ENCODE data around the gene VPS13D.

VPS13D gene

DNA sequence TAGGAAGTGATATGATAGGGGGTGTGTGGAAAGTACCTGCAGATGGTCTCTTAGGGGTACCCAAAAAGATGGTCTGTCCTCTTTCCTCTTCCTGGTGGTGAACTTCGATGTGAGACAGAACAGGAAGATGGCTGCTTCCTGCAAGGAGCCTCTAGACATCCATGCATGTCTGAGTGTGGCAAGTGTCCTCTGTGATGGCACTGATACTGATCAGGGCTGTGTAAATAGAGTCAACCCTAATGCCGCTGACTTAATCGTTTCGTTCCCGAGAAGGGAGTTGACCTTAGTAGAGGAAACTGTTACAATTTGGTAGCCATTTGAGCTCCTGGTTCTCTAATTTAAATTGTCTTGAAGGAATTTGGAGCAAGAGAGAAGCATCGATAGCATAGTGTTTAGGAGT is 168.6 kb downstream of the VPS13D start:
- TF ChIP-seq, protein P1, sequence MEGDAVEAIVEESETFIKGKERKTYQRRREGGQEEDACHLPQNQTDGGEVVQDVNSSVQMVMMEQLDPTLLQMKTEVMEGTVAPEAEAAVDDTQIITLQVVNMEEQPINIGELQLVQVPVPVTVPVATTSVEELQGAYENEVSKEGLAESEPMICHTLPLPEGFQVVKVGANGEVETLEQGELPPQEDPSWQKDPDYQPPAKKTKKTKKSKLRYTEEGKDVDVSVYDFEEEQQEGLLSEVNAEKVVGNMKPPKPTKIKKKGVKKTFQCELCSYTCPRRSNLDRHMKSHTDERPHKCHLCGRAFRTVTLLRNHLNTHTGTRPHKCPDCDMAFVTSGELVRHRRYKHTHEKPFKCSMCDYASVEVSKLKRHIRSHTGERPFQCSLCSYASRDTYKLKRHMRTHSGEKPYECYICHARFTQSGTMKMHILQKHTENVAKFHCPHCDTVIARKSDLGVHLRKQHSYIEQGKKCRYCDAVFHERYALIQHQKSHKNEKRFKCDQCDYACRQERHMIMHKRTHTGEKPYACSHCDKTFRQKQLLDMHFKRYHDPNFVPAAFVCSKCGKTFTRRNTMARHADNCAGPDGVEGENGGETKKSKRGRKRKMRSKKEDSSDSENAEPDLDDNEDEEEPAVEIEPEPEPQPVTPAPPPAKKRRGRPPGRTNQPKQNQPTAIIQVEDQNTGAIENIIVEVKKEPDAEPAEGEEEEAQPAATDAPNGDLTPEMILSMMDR (IDR thresholded peaks at IDR 0.05), result no peak
- H3K27me3 ChIP-seq, result no peaks in the 10 kb centered on the region
- no peaks in the 10 kb centered on the region for H3K4me1 ChIP-seq (ENCODE audit: control insufficient read depth in 1 of 2, insufficient read depth in 1 of 2, low read depth in 1 of 2, low read length in 1 of 2)
- H3K36me3 ChIP-seq, result peaks cover 53% of the 10 kb centered on the region
- no peaks in the 10 kb centered on the region for H3K9me3 ChIP-seq
- no peak overlapping the region for H3K4me3 ChIP-seq (ENCODE audit: low read depth in 1 of 2, low read length in 1 of 2)
- H3K27ac ChIP-seq, result no peak overlapping the region

DNA sequence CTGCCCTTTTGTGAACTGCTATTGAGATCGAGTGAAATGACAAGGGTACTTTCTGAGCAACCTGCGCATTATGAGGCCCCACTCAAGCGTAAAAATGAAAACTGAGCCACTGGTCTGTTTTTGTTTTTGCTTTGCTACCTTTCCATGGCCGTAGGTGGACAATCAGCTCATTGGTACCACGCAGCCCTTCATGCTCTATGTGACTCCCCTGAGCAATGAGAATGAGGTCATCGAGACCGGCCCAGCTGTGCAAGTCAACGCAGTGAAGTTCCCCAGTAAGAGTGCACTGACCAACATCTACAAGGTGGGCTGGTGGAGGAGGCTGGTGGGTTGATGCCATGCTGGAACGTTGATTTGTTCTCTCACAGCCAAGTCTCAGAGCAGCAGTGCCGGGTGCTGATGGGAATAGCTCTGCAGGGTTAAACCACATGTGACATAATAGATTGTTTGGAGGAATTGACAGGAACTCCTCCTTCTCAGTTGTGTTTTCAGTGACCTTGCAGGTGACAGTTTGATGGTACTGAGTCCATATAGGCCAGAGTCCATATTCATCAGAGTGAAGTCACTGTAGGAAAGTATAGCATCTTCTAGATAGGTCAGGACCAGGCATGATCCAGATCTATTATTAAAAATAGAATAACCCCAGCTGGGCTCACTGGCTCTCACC is 170.3 kb downstream of the VPS13D start:
- Histone ChIP-seq H3K9me3 (no peaks in the 10 kb centered on the region), H3K36me3 (peaks cover 56% of the 10 kb centered on the region)
- TF ChIP-seq, protein P1 (IDR thresholded peaks at IDR 0.05), result no peak

DNA sequence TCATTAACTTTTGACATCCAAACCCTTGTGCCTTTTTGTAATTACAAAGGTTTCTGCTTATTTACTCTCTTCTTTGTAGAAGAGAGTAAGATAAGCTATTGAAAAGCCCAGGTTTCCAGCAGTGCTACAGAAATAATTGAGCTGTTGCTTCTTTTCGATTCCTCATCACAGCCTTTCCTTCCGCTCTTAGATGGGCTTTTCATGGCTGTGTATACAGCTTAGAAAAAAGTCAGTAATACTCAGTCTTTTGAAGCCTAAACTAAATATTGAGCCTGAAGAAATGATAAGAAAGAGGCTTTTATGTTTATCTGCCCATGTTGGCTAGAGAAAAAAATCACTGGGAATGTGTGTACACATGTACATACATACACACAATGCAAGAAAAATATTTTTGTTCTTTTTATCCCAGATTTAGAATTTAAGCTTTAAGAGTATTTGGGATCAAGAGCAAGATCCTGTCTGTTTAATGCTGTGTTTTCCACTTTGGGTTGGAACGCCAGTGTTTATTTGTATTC is 172.4 kb downstream of the VPS13D start:
- TF ChIP-seq, protein P1 (IDR thresholded peaks at IDR 0.05), result no peak
- H3K4me1 ChIP-seq (ENCODE audit: control insufficient read depth in 1 of 2, insufficient read depth in 1 of 2, low read depth in 1 of 2, low read length in 1 of 2), result no peaks in the 10 kb centered on the region
- peaks cover 65% of the 10 kb centered on the region for H3K36me3 ChIP-seq
- H3K27me3 ChIP-seq, result no peaks in the 10 kb centered on the region
- H3K27ac ChIP-seq, result no peak overlapping the region
- H3K9me3 ChIP-seq, result no peaks in the 10 kb centered on the region
- H3K4me3 ChIP-seq (ENCODE audit: low read depth in 1 of 2, low read length in 1 of 2), result no peak overlapping the region

More for the DNA sequence above, 170.3 kb downstream of the VPS13D start:
- no peak overlapping the region for H3K4me3 ChIP-seq (ENCODE audit: low read depth in 1 of 2, low read length in 1 of 2)
- H3K27me3 ChIP-seq, result no peaks in the 10 kb centered on the region
- H3K4me1 ChIP-seq (ENCODE audit: control insufficient read depth in 1 of 2, insufficient read depth in 1 of 2, low read depth in 1 of 2, low read length in 1 of 2), result no peaks in the 10 kb centered on the region
- no peak overlapping the region for H3K27ac ChIP-seq

DNA sequence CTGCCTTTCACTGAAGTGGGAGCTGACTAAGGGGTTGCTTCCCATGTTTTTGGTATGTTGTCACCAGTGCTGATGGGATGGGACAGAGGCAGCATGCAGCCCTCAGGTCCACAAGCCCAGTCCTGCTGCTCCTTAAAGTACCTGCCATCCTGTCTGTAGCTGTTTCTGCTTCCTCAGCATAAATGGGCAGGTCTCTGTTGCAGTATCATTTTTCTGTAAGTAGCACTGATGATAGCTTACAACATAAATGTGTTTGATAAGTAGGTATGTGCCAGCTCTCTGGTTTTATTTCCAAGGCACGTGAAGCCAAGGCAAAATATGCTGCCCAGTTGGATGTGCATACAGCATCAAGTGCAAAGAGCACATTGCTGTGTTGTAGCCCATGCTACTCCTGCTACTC is 173.0 kb downstream of the VPS13D start:
- H3K27ac ChIP-seq, result no peak overlapping the region
- peaks cover 68% of the 10 kb centered on the region for H3K36me3 ChIP-seq
- H3K4me1 ChIP-seq (ENCODE audit: control insufficient read depth in 1 of 2, insufficient read depth in 1 of 2, low read depth in 1 of 2, low read length in 1 of 2), result no peaks in the 10 kb centered on the region
- H3K27me3 ChIP-seq, result no peaks in the 10 kb centered on the region
- no peak overlapping the region for H3K4me3 ChIP-seq (ENCODE audit: low read depth in 1 of 2, low read length in 1 of 2)
- TF ChIP-seq, protein P1 (IDR thresholded peaks at IDR 0.05), result no peak
- no peaks in the 10 kb centered on the region for H3K9me3 ChIP-seq

DNA sequence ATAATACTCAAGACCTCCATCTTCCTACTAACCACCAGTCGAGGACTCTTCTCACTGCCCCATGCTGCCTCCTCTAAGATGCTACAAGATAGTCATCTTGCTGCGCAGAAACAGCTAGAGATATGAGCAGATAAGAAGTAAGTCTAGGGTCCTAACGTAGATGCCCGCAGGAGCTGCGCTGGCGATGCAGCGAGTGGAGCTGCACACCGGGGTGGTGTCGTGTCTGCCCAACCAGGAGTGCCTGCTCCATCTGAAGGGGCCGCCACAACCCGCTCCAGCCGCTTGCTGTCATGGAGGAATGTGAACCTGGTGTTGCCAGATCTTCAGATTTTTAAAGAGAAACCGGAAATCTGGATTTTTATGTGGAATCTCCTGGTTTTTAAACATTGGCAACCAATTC is 175.1 kb downstream of the VPS13D start:
- peaks cover 68% of the 10 kb centered on the region for H3K36me3 ChIP-seq
- no peaks in the 10 kb centered on the region for H3K4me1 ChIP-seq (ENCODE audit: control insufficient read depth in 1 of 2, insufficient read depth in 1 of 2, low read depth in 1 of 2, low read length in 1 of 2)
- no peaks in the 10 kb centered on the region for H3K27me3 ChIP-seq
- no peak overlapping the region for H3K27ac ChIP-seq
- H3K9me3 ChIP-seq, result peaks cover 2% of the 10 kb centered on the region
- H3K4me3 ChIP-seq (ENCODE audit: low read depth in 1 of 2, low read length in 1 of 2), result no peak overlapping the region
- TF ChIP-seq, protein P1 (IDR thresholded peaks at IDR 0.05), result no peak
